Measurements from ENCODE around the gene C14orf93.

C14orf93 gene

DNA sequence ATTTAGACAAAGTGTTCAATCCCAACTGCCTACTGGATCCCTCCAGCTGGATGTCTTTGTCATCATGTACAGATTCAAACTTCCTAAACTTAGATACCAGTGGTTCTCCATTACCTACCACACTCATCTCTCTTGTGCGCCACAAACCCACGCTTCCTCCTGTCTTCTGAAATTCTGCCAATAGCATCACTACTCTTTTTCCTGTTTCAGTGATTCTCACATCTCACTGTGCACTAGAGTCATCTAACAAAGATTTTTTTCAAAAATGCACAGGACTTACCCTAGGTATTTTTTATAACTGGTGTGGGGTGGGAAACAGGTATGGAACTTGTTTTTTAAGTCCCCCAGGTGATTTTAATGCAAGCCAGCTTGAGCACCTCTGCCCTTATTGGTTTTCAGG is 18.9 kb upstream of the C14orf93 start:
- Histone ChIP-seq H3K4me3 (ENCODE audit: control insufficient read depth in 1 of 7, extremely low read depth in 1 of 7, insufficient read depth in 4 of 7, low read depth in 2 of 7, low read length in 6 of 7) (no peak overlapping the region), H3K27me3 (replicated peaks in 2 of 5; ENCODE audit: control insufficient read depth in 4 of 5, insufficient read depth in 5 of 5, low read length in 4 of 5) (no peaks in the 10 kb centered on the region), H3K9me3 (ENCODE audit: control extremely low read depth in 1 of 5, control insufficient read depth in 4 of 5, insufficient read depth in 2 of 5, low read depth in 1 of 5, low read length in 4 of 5) (no peaks in the 10 kb centered on the region), H3K4me1 (ENCODE audit: control extremely low read depth in 1 of 4, control insufficient read depth in 4 of 4, insufficient read depth in 4 of 4, low read length in 3 of 4) (peaks cover 0 to 16% (median 9%) of the 10 kb centered on the region in 4 experiments), H3K36me3 (ENCODE audit: control insufficient read depth in 4 of 4, insufficient read depth in 4 of 4, low read length in 3 of 4) (peaks cover 20 to 62% (median 43%) of the 10 kb centered on the region in 4 experiments), H3K27ac (ENCODE audit: insufficient read depth in 1 of 2, low read depth in 1 of 2, low read length in 2 of 2, poor library complexity in 1 of 2, severe bottlenecking in 2 of 2) (no peak overlapping the region)
- DNase-seq, result peak in 1 of 3 donors; percentile 20
- WGBS (ENCODE audit: insufficient coverage), result 70% methylated on average over 2 of the region's 2 CpGs
- ChIA-PET CTCF (interaction anchor here (0.6 to 5.6 kb wide), 5 partner anchors 14 to 34 kb away, joined by 4 to 27 read pairs (median 5); partner anchors contain the start of gene PSMB11), POLR2A (no interaction called here)

DNA sequence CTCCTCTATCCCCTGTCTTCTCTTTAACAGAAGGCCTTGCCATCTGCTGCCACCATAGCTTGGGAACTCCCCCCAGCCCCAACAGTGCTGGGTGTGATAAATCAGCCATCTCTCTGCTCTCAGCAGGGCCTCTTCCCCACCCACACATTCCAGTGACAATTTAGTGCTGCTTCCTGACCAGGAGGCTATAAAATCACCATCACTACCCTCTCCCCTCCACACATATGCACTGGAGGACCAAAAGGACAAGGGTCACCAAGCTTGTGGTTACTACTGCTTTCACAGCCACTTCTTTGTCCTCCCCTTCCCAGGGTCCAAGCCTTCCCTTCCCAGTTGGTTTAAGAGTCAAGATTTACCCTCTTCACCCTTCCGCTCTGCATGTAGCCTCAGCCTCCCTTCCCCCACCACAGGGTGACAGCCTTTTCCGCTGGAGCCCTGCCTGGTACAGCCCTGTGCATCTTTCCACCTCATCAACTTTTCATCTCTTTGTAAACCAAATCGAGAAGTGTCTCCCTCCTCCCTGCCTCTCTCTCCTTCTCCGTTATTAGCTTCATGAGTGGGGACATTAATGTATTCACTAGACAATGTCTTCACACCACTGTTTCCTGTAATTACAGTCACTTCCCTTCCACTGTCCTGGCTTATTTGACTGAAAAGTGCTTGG is 15.3 kb upstream of the C14orf93 start:
- POLR2A ChIA-PET, result no interaction called here
- no peak overlapping the region for H3K27ac ChIP-seq (ENCODE audit: insufficient read depth in 1 of 2, low read depth in 1 of 2, low read length in 2 of 2, poor library complexity in 1 of 2, severe bottlenecking in 2 of 2)

DNA sequence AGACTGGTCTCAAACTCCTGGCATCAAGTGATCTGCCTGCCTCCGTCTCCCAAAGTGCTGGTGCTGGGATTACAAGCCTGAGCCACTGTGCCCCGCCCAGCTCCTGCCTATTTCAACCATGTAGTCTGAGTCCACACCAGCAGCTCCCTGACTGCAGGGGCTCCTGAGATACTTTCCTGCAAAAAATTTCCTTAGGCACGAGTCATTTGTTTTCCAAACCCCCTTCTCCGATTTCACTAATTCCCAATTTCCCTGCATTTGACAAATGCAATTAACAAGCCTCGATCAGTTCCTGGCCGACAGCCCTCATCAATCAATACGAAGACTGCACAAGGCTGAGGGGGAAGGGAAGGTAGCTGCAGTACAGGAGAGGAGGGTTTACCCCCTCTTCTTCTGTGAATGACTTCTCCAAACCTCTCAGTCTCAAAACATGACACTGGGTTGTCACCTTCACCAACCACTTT is 14.7 kb upstream of the C14orf93 start:
- Histone ChIP-seq H3K27ac (ENCODE audit: insufficient read depth in 1 of 2, low read depth in 1 of 2, low read length in 2 of 2, poor library complexity in 1 of 2, severe bottlenecking in 2 of 2) (no peak overlapping the region), H3K4me3 (ENCODE audit: control insufficient read depth in 1 of 7, extremely low read depth in 1 of 7, insufficient read depth in 4 of 7, low read depth in 2 of 7, low read length in 6 of 7) (no peak overlapping the region), H3K9me3 (ENCODE audit: control extremely low read depth in 1 of 5, control insufficient read depth in 4 of 5, insufficient read depth in 2 of 5, low read depth in 1 of 5, low read length in 4 of 5) (no peaks in the 10 kb centered on the region), H3K36me3 (ENCODE audit: control insufficient read depth in 4 of 4, insufficient read depth in 4 of 4, low read length in 3 of 4) (peaks cover 17 to 46% (median 28%) of the 10 kb centered on the region in 4 experiments), H3K4me1 (ENCODE audit: control extremely low read depth in 1 of 4, control insufficient read depth in 4 of 4, insufficient read depth in 4 of 4, low read length in 3 of 4) (peaks cover 0 to 7% (median 4%) of the 10 kb centered on the region in 4 experiments), H3K27me3 (replicated peaks in 2 of 5; ENCODE audit: control insufficient read depth in 4 of 5, insufficient read depth in 5 of 5, low read length in 4 of 5) (no peaks in the 10 kb centered on the region)
- CTCF ChIA-PET, result interaction anchor here (0.6 to 6.8 kb wide), 9 partner anchors 9 to 63 kb away, joined by 3 to 31 read pairs (median 3); partner anchors contain the start of gene CDH24
- no peak for DNase-seq
- WGBS (ENCODE audit: insufficient coverage), result 98% methylated on average over 6 of the region's 7 CpGs
- POLR2A ChIA-PET, result no interaction called here

More for the DNA sequence above, 15.3 kb upstream of the C14orf93 start:
- CTCF ChIA-PET, result interaction anchor here (1.0 to 6.8 kb wide), 7 partner anchors 9 to 51 kb away, joined by 3 to 31 read pairs (median 3); partner anchors contain the start of gene CDH24
- Histone ChIP-seq H3K9me3 (ENCODE audit: control extremely low read depth in 1 of 5, control insufficient read depth in 4 of 5, insufficient read depth in 2 of 5, low read depth in 1 of 5, low read length in 4 of 5) (no peaks in the 10 kb centered on the region), H3K36me3 (ENCODE audit: control insufficient read depth in 4 of 4, insufficient read depth in 4 of 4, low read length in 3 of 4) (peaks cover 17 to 46% (median 29%) of the 10 kb centered on the region in 4 experiments), H3K27me3 (replicated peaks in 2 of 5; ENCODE audit: control insufficient read depth in 4 of 5, insufficient read depth in 5 of 5, low read length in 4 of 5) (no peaks in the 10 kb centered on the region), H3K4me1 (ENCODE audit: control extremely low read depth in 1 of 4, control insufficient read depth in 4 of 4, insufficient read depth in 4 of 4, low read length in 3 of 4) (peaks cover 0 to 7% (median 4%) of the 10 kb centered on the region in 4 experiments), H3K4me3 (ENCODE audit: control insufficient read depth in 1 of 7, extremely low read depth in 1 of 7, insufficient read depth in 4 of 7, low read depth in 2 of 7, low read length in 6 of 7) (no peak overlapping the region)
- no peak for DNase-seq
- 93% methylated on average over 3 of the region's 4 CpGs for WGBS (ENCODE audit: insufficient coverage)

DNA sequence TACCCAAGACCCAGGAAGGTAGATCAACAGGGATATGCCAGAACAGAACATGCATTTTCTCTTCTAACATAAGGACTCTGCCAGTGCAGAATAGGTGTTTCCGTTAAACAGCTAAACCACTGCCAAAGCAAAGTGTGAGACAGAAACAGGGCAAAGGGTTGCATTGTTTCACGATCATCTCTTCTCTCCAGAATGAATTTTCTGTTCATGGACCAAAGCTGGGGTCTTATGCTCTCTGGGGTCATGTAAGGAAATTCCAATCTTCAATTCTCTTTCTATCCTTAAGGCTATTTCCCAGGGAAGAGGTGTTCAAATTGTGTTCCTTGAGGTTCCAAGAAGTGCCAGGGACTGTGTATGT is 13.8 kb upstream of the C14orf93 start:
- H3K4me1 ChIP-seq (ENCODE audit: control extremely low read depth in 1 of 4, control insufficient read depth in 4 of 4, insufficient read depth in 4 of 4, low read length in 3 of 4), result peaks cover 0 to 2% (median under 1%) of the 10 kb centered on the region in 4 experiments
- ChIA-PET CTCF (interaction anchor here (0.6 to 6.8 kb wide), 9 partner anchors 11 to 586 kb away, joined by 3 to 31 read pairs (median 3); partner anchors contain the start of gene CDH24), POLR2A (interaction anchor here (0.6 kb wide), 1 partner anchor 27 kb away, joined by 4 read pairs; no protein-coding TSS in a partner anchor)
- no peak overlapping the region for H3K27ac ChIP-seq (ENCODE audit: insufficient read depth in 1 of 2, low read depth in 1 of 2, low read length in 2 of 2, poor library complexity in 1 of 2, severe bottlenecking in 2 of 2)
- no peak for DNase-seq
- H3K27me3 ChIP-seq (replicated peaks in 2 of 5; ENCODE audit: control insufficient read depth in 4 of 5, insufficient read depth in 5 of 5, low read length in 4 of 5), result no peaks in the 10 kb centered on the region
- peaks cover 16 to 39% (median 25%) of the 10 kb centered on the region in 4 experiments for H3K36me3 ChIP-seq (ENCODE audit: control insufficient read depth in 4 of 4, insufficient read depth in 4 of 4, low read length in 3 of 4)
- no peaks in the 10 kb centered on the region for H3K9me3 ChIP-seq (ENCODE audit: control extremely low read depth in 1 of 5, control insufficient read depth in 4 of 5, insufficient read depth in 2 of 5, low read depth in 1 of 5, low read length in 4 of 5)
- no peak overlapping the region for H3K4me3 ChIP-seq (ENCODE audit: control insufficient read depth in 1 of 7, extremely low read depth in 1 of 7, insufficient read depth in 4 of 7, low read depth in 2 of 7, low read length in 6 of 7)
- WGBS (ENCODE audit: insufficient coverage), result 92% methylated on average over 1 of the region's 2 CpGs

DNA sequence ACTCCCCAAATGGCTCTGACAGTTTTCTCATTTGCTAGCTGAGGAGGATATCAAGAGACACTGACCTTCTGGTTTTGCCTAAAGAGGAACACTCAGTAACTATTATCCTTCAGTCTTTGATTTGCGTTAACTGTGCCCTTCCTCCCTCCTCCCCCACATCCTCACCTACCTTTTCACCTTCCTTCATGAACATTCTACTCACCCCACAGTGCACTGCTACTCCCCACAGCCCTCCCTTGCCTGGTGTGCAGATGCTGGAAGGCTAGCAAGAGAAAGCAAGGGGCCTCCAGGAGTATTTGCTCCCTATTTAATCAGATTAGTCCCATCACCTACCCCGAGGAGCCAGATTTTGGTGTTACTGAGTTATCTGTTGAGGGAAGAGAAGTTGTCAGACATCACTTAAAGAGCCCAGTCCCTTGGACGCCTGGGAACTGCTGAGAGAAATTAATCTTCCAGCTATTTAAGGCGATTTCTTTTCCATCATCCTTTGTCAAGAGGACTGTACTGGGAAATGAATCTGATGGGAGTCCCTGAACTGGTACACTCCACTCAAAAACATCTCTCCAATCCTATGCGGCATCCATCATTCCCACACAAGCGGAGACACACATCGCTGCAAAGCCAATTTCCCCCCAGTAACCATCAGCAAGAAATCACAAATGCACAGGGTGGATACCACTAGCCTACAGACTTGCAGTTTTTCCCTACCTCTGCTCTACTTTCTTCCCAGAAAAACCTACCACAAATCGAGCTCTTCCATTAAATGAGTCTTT is 13.3 kb upstream of the C14orf93 start:
- Histone ChIP-seq H3K4me1 (ENCODE audit: control extremely low read depth in 1 of 4, control insufficient read depth in 4 of 4, insufficient read depth in 4 of 4, low read length in 3 of 4) (no peaks in the 10 kb centered on the region), H3K36me3 (ENCODE audit: control insufficient read depth in 4 of 4, insufficient read depth in 4 of 4, low read length in 3 of 4) (peaks cover 16 to 34% (median 25%) of the 10 kb centered on the region in 4 experiments), H3K4me3 (ENCODE audit: control insufficient read depth in 1 of 7, extremely low read depth in 1 of 7, insufficient read depth in 4 of 7, low read depth in 2 of 7, low read length in 6 of 7) (no peak overlapping the region), H3K9me3 (ENCODE audit: control extremely low read depth in 1 of 5, control insufficient read depth in 4 of 5, insufficient read depth in 2 of 5, low read depth in 1 of 5, low read length in 4 of 5) (no peaks in the 10 kb centered on the region), H3K27ac (ENCODE audit: insufficient read depth in 1 of 2, low read depth in 1 of 2, low read length in 2 of 2, poor library complexity in 1 of 2, severe bottlenecking in 2 of 2) (no peak overlapping the region), H3K27me3 (replicated peaks in 2 of 5; ENCODE audit: control insufficient read depth in 4 of 5, insufficient read depth in 5 of 5, low read length in 4 of 5) (no peaks in the 10 kb centered on the region)
- DNase-seq, result no peak
- CTCF ChIA-PET, result interaction anchor here (0.6 to 6.8 kb wide), 10 partner anchors 10 to 586 kb away, joined by 3 to 31 read pairs (median 4); partner anchors contain the start of gene CDH24
- POLR2A ChIA-PET, result interaction anchor here (0.6 kb wide), 1 partner anchor 27 kb away, joined by 4 read pairs; no protein-coding TSS in a partner anchor
- 95% methylated on average over 7 of the region's 8 CpGs for WGBS (ENCODE audit: insufficient coverage)

DNA sequence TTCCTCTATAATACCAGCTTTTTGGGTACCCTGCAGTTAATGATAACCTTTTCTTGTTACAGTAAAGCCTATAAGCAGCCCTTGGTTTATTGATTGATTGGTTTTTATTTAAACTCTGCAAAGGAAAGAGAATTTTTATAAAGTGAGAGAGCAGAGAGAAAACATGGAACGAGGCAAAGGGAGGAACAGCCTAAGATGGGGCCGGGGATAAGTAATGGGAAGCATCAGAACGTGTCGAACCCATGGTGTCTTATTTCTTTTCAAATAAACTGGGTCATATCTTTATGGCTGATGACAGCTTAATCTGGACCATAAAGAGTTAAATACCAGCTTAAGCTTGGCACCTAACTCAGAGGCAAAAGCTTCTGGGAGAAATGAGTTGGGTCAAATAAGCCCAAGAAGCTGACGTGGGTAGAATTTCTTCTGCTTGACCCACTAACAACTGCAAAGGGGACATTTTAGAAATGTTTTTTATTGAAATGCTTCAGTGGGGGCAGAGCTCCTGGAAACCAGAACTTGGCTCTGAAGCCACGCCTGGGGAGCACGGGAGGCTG is 12.0 kb upstream of the C14orf93 start:
- Histone ChIP-seq H3K27ac (ENCODE audit: insufficient read depth in 1 of 2, low read depth in 1 of 2, low read length in 2 of 2, poor library complexity in 1 of 2, severe bottlenecking in 2 of 2) (no peak overlapping the region), H3K27me3 (replicated peaks in 2 of 5; ENCODE audit: control insufficient read depth in 4 of 5, insufficient read depth in 5 of 5, low read length in 4 of 5) (no peaks in the 10 kb centered on the region), H3K9me3 (ENCODE audit: control extremely low read depth in 1 of 5, control insufficient read depth in 4 of 5, insufficient read depth in 2 of 5, low read depth in 1 of 5, low read length in 4 of 5) (no peaks in the 10 kb centered on the region), H3K4me1 (ENCODE audit: control extremely low read depth in 1 of 4, control insufficient read depth in 4 of 4, insufficient read depth in 4 of 4, low read length in 3 of 4) (no peaks in the 10 kb centered on the region), H3K36me3 (ENCODE audit: control insufficient read depth in 4 of 4, insufficient read depth in 4 of 4, low read length in 3 of 4) (peaks cover 13 to 28% (median 22%) of the 10 kb centered on the region in 4 experiments), H3K4me3 (ENCODE audit: control insufficient read depth in 1 of 7, extremely low read depth in 1 of 7, insufficient read depth in 4 of 7, low read depth in 2 of 7, low read length in 6 of 7) (no peak overlapping the region)
- POLR2A ChIA-PET, result interaction anchor here (0.6 kb wide), 1 partner anchor 9 kb away, joined by 3 read pairs; no protein-coding TSS in a partner anchor
- CTCF ChIA-PET, result interaction anchor here (0.8 to 6.8 kb wide), 8 partner anchors 10 to 49 kb away, joined by 3 to 31 read pairs (median 4); partner anchors contain the start of gene CDH24
- no peak for DNase-seq
- 91% methylated on average over 7 of the region's 7 CpGs for WGBS (ENCODE audit: insufficient coverage)

Measured in common myeloid progenitor, CD34-positive (primary cell).